ENCODE results near the gene TOR4A.

Gene TOR4A

GRCh38 chr9:137309368-137310188 lies 32.1 kb downstream of the TOR4A start:
- no peak for FAIRE-seq

DNA sequence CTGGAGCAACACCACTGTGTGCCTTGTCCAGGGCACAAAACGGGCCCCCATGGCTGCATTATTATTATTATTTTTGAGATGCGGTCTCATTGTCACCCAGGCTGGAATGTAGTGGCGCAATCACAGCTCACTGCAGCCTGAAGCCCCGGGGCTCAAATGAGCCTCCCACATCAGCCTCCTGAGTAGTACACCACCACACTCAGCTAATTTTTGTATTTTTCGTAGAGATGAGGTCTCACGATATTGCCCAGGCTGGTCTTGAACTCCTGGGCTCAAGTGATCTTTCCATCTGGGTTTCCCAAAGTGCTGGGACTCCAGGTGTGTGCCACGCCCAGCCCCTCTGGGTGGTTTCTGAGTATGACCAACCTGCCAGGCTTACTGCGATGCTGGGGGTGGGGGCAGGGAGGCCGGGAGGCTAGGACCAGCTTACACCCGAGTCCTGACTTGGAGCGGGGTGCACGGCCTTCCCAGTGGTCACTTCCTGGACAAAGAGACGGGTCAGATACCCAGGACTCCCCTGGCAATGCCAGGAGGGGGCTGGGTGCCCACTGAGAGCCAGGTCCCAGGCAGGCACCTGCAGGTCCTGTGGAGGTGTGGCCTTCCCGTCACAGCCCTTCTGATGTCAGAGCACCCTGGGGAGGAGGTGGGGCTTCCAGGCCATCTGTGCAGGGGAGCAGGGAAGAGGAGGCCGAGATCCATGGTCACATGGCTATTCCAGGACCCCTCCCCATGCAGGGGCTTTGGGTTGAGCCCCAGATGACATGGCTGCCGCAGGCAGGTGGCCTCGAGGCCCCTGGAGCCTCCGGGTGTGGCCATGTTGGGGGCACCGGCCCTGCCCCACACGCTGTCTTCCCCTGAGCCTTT lies 32.9 kb downstream of the TOR4A start:
- FAIRE-seq, result no peak

- FAIRE-seq, result no peak
Observed at GRCh38 chr9:137311171-137311985, 33.9 kb downstream of the TOR4A start.

DNA sequence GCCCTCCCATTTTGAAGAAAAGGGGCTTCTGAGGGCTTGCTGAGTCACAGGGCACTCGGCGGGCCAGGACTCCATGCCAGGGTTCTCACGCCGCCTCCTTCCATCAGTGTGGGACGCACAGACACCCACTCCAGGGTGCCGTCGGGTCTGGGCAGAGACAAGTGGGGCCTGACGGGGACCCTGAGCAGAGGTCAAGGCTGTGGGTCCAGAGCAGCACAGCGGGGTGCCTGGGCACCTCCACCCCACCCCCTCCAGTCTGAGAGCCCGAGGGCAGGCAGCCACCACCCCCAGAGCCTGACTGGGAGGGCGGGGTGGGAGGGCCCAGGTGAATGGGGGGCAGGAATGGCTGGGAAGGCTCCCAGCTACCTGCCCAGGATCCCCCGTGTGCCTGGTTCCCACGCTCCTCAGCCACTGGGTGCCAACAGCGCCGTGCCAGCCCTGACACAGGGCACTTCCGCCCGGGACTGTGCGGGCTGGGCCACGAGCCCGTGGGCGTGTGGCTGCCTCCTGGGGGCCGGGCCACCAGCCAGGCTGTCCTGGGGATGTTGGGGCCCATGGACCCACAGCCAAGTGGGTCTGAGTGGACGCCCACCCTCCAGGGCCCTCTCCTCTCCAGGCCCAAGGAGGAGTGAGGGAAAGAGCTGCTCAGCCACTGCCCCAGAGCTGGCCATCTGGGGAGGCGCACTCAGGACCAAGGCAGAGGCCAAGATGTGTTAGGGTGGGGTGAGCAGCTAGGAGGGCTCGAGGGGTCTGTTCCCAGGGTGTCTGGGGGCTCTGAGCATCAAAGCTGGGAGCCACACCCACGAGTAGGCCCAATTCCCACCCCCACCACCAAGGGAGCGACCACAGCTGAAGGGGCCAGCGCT lies 34.7 kb downstream of the TOR4A start:
- FAIRE-seq, result no peak

- FAIRE-seq, result no peak
Observed at GRCh38 chr9:137312852-137313325, 35.4 kb downstream of the TOR4A start.

- no peak for FAIRE-seq
Observed at GRCh38 chr9:137313326-137313936, 35.9 kb downstream of the TOR4A start.

GRCh38 chr9:137313956-137314560 lies 36.5 kb downstream of the TOR4A start:
- no peak for FAIRE-seq

- no peak for FAIRE-seq
Observed at GRCh38 chr9:137314561-137315560, 37.3 kb downstream of the TOR4A start.

GRCh38 chr9:137315581-137316011 lies 38.1 kb downstream of the TOR4A start:
- FAIRE-seq, result no peak

DNA sequence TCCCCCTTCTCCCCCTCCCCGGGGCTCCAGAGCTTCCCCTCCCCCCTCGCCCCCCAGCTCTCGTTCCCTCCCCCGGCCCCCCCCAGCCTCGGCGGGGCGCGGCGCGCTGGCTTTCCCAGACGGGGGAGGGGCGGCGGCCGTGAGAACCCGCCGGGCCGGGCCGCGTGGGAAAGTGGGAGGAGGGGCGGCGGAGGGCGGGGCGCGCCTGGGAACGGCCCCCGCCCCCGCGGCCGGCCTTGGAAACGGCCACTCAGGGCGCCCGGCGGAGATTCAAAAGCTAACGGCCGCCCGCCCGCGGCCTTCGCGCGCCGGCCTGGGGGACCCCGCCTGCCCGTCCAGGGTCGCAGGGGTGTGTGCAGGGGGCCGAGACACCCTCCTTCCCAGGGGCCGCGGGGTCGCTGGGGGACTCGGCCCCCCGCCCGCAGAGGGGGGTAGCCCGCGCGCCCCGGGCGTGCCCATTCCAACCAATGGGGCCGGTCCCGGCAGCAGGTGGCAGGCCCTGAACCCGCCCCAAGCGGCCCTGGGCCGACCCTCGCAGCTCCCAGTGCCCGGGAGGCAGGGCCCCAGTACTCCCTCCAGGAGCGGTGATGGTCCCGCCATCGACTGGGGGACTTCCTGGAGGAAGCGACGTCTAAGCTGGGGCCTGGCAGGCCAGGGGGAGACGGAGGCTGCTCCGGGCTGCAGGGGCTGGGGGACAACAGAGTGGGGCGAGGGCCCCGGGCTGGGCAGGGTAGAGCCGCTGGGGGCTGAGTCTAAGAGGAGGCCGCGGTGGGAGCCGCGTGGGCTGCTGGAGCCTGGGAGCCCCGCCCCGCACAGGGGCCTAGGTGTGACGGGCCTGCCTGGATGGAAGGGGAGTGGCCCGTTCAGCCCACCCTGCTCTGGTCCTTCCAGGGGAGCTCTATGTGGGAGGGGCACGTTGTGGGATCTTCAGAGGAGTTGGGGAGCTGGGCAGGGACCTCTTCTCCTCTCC lies 38.8 kb downstream of the TOR4A start:
- FAIRE-seq, result no peak

GRCh38 chr9:137317021-137317717 lies 39.6 kb downstream of the TOR4A start:
- FAIRE-seq, result no peak

DNA sequence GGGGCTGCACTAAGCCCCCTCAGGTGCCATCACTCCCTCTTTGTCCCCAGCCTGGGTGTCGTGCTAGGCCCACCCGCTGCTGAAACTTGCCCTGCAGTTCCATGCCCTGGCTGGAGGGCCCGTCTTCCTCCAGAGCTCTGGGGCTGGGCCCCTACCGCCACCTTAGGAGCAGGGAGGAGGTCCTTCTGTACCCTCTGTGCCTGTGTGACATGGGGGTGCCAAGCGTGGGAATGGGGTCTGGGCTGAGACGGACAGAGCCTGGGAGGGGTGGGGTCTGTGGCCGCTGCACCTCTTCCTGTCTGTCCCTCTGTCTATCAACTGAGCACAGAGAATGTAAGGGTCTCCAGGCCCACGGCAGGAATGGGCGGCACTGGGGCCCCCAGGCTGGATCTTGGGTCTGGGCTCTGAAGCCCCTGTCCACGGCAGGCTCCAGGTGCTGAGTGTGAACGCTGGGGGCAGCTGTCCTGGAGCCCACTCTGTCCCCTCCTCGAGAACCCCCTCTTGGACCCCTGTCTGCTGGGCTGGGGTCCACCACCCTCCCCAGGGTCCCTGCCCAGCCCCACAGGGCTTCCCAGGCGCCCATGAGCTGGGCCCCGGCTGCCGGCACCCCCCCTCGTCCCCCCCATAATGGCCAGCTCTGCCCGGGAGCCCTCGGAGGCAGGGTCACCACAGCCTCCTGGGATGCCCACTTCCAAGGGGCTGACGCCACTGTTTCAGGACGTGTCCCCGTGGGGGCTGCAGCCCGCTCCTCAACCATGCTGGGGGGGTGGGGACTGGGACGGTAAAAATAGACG lies 40.4 kb downstream of the TOR4A start:
- FAIRE-seq, result no peak

DNA sequence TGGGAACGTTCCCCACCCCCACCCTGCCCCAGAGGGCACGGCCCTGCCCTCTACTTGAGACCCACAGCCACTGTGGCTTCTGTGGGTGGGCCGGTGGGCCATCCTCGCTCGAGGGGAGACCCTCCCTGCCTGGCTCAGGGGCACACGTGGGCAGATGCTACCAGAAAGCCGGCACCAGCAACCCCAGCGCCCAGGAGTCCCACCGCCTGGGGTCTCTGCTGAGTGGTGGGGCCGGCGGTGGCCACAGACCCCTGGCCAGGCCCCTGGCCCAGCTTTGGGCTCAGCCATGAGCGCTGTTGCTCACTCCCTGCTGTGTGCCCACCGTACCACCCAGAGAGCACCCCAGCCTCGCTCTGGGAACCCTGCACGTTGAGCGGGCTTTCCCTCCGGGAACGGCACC lies 41.1 kb downstream of the TOR4A start:
- no peak for FAIRE-seq

DNA sequence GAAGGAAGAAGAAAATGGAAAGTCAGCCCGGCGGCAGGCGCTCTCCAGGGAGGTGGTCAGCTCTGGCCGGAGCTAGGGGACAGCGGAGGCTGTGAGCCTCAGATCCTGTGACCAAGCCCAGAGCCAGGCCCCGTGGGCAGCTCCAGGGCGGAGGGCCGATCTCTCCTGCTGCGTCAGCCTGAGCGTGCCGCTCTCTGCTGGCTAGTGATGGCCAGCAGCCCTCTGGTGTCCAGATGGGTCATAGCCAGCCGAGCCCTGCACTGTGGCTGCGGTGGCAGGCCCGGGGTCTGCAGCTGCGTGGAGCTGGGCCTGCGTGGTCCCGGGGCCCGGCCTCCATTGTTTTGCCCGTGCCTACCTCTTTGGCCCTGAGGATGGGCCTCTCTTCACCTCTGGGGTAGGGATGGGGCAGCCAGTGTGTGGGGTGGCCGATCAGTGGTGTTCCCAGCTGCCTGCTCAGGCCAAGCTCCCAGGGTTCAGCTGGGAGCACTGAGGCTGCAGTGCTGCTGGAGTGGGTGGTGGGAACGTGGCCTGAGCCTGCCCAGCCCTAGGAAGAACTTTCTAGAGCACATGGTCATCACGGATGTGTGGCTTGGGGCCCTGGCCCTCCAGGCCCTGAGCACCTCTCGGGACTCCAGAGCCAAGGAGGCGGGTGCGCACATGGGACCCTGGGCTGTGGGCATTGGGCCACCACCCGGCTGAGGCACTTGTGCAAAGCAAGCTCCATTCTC lies 41.6 kb downstream of the TOR4A start:
- FAIRE-seq, result no peak

DNA sequence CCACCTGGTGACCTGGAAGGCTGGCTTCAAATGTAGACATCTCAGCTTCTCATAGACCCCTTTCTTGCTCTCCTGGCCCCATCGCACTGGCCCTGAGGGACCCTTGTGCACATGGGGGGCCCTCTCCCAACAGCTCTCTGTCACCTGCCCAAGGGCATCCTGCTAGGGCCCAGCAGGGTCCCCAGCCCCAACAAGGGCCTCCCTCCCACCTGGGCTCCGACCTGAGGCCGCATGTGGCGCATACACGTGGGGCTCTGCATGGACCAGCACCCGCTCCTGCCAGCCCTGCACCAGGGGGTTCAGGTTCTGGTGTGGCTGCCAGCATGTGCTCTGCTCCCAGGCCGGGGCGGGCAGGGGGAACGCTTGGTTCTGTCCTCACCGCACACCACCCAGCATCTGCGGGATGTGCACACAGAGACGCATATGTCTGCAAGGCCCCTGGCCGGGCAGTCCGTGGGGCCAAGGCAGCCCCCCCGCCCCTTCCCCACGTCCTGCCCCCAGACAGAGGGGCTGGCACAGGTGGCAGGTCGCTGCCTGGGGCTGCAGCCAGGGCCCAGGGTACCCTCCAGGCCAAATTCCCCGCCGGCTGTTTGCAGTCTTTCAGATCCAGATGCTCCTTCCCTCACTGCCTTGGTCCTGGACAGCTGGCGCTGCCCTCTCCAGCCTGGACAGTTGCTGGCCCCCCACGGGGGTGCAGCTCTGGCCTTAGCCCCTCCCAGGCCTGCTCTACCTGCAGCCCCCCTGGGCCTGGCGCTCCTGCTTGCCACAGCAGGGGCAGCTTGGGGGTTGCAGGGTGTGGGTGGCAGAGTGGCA lies 42.4 kb downstream of the TOR4A start:
- FAIRE-seq, result no peak
